ENCODE data around the gene GNS. TPM values are rescaled to one million over a fixed set of nuclear protein-coding genes. Genes with fewer than 3 reads are reported as not detected.

GNS gene
- total and polyA plus RNA-seq, 2 of the 13 experiments (the other 11 are each of a cell fraction or from before 2014, with no cell fraction given): 49.8 to 51.0 TPM

GRCh38 chr12:64716371-64716770 lies 42.8 kb downstream of the GNS start:
- intact Hi-C loops (cut with micrococcal nuclease; ENCODE audit: unreplicated experiment): no loop called here
- ChIA-PET CTCF (ENCODE audit: low intra/inter-chr PET ratio, low total read pairs) (no interaction called here), POLR2A (no interaction called here)
- no peak overlapping the region for H3K27ac ChIP-seq (ENCODE audit: extremely low read length, insufficient read depth, low read length)
- ATAC-seq (no peak), DNase-seq (ENCODE audit: low spot score) (no peak), FAIRE-seq (no peak)
- BruUV-seq (replicated peaks): no TSS peak
- peaks cover 8 to 51% of the 10 kb centered on the region in 2 experiments for H3K36me3 ChIP-seq (replicated peaks in 1 of 2; ENCODE audit: control insufficient read depth in 1 of 2, insufficient read depth in 2 of 2, low read length in 2 of 2)
- no peak overlapping the region for H3K4me2 ChIP-seq (ENCODE audit: low read depth, low read length)
- H3K4me3 ChIP-seq (replicated peaks in 1 of 3; ENCODE audit: insufficient read depth in 1 of 3, low read depth in 2 of 3, low read length in 3 of 3): no peak overlapping the region
- H3K9me3 ChIP-seq (ENCODE audit: low read length): no peaks in the 10 kb centered on the region
- no peaks in the 10 kb centered on the region for H3K79me2 ChIP-seq (ENCODE audit: insufficient read depth, low read length)
- H3K4me1 ChIP-seq (ENCODE audit: insufficient read depth, low read length): no peaks in the 10 kb centered on the region
- H3K9ac ChIP-seq (ENCODE audit: insufficient read depth, low read depth, low read length): no peak overlapping the region
- H2AFZ ChIP-seq (ENCODE audit: low read length): no peak overlapping the region
- H3K27me3 ChIP-seq (ENCODE audit: control insufficient read depth in 1 of 2, insufficient read depth in 2 of 2, low read length in 2 of 2): no peaks in the 10 kb centered on the region
- WGBS (ENCODE audit: low lambda C conversion rate): 89% methylated on average over 4 of the region's 4 CpGs
- H4K20me1 ChIP-seq (ENCODE audit: insufficient read depth, low read length): no peaks in the 10 kb centered on the region
- TF ChIP-seq MAFF (IDR thresholded peaks at IDR 0.05; ENCODE audit: low read depth, low read length): no peak
- no peak for TF ChIP-seq ZNF3 (CRISPR knock-in tag; IDR thresholded peaks at IDR 0.05)
- no peak for TF ChIP-seq TEAD3 (CRISPR knock-in tag; optimal IDR thresholded peaks at IDR 0.05; ENCODE audit: borderline replicate concordance)
- no peak for TF ChIP-seq HBP1 (CRISPR knock-in tag; IDR thresholded peaks at IDR 0.05; ENCODE audit: low read depth)
- in situ Hi-C loops (cut with HindIII; ENCODE audit: extremely low pct_ligation_motif_present, low pct_unique_long_range_greater_than_20kb): no loop called here

GRCh38 chr12:64714551-64714968 lies 44.6 kb downstream of the GNS start:
- no peak for ATAC-seq
- no peak overlapping the region for H2AFZ ChIP-seq (ENCODE audit: low read length)
- H3K27me3 ChIP-seq (ENCODE audit: control insufficient read depth in 1 of 2, insufficient read depth in 2 of 2, low read length in 2 of 2): no peaks in the 10 kb centered on the region
- in situ Hi-C loops (cut with HindIII; ENCODE audit: extremely low pct_ligation_motif_present, low pct_unique_long_range_greater_than_20kb) (no loop called here), intact Hi-C loops (cut with micrococcal nuclease; ENCODE audit: unreplicated experiment) (no loop called here)
- WGBS (ENCODE audit: low lambda C conversion rate): 95% methylated on average over 5 of the region's 5 CpGs
- H3K4me3 ChIP-seq (replicated peaks in 1 of 3; ENCODE audit: insufficient read depth in 1 of 3, low read depth in 2 of 3, low read length in 3 of 3): no peak overlapping the region
- CTCF ChIA-PET (ENCODE audit: low intra/inter-chr PET ratio, low total read pairs): no interaction called here
- DNase-seq (ENCODE audit: low spot score): no peak
- POLR2A ChIA-PET: no interaction called here
- peaks cover 8 to 36% of the 10 kb centered on the region in 2 experiments for H3K36me3 ChIP-seq (replicated peaks in 1 of 2; ENCODE audit: control insufficient read depth in 1 of 2, insufficient read depth in 2 of 2, low read length in 2 of 2)
- no peak overlapping the region for H3K9ac ChIP-seq (ENCODE audit: insufficient read depth, low read depth, low read length)
- no peak for FAIRE-seq
- H3K4me1 ChIP-seq (ENCODE audit: insufficient read depth, low read length): no peaks in the 10 kb centered on the region
- no peaks in the 10 kb centered on the region for H4K20me1 ChIP-seq (ENCODE audit: insufficient read depth, low read length)
- no peaks in the 10 kb centered on the region for H3K79me2 ChIP-seq (ENCODE audit: insufficient read depth, low read length)
- no peak overlapping the region for H3K27ac ChIP-seq (ENCODE audit: extremely low read length, insufficient read depth, low read length)
- no peak for TF ChIP-seq ZNF564 (CRISPR knock-in tag; IDR thresholded peaks at IDR 0.05)
- TF ChIP-seq RCOR2 (CRISPR knock-in tag; IDR thresholded peaks at IDR 0.05): no peak
- TF ChIP-seq, protein P1, sequence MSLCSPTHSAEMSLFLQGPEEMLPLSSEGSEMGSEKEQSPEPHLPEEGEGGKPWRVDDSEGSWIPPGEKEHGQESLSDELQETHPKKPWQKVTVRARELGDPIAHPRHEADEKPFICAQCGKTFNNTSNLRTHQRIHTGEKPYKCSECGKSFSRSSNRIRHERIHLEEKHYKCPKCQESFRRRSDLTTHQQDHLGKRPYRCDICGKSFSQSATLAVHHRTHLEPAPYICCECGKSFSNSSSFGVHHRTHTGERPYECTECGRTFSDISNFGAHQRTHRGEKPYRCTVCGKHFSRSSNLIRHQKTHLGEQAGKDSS (CRISPR knock-in tag; IDR thresholded peaks at IDR 0.05; ENCODE audit: borderline replicate concordance, low read depth): no peak
- TF ChIP-seq, protein P2, sequence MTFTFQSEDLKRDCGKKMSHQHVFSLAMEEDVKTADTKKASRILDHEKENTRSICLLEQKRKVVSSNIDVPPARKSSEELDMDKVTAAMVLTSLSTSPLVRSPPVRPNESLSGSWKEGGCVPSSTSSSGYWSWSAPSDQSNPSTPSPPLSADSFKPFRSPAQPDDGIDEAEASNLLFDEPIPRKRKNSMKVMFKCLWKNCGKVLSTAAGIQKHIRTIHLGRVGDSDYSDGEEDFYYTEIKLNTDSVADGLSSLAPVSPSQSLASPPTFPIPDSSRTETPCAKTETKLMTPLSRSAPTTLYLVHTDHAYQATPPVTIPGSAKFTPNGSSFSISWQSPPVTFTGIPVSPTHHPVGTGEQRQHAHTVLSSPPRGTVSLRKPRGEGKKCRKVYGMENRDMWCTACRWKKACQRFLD (CRISPR knock-in tag; IDR thresholded peaks at IDR 0.05; ENCODE audit: borderline replicate concordance): no peak
- TF ChIP-seq SOX6 (IDR thresholded peaks at IDR 0.05): no peak
- TF ChIP-seq SOX6 (CRISPR knock-in tag; IDR thresholded peaks at IDR 0.05): no peak
- TF ChIP-seq ZNF616 (CRISPR knock-in tag; IDR thresholded peaks at IDR 0.05; ENCODE audit: low read depth): no peak
- TF ChIP-seq ZNF703 (CRISPR knock-in tag; IDR thresholded peaks at IDR 0.05; ENCODE audit: borderline replicate concordance): no peak
- TF ChIP-seq CSRNP1 (CRISPR knock-in tag; IDR thresholded peaks at IDR 0.05): no peak
- TF ChIP-seq PITX1 (CRISPR knock-in tag; IDR thresholded peaks at IDR 0.05): no peak
- TF ChIP-seq ZNF260 (CRISPR knock-in tag; IDR thresholded peaks at IDR 0.05; ENCODE audit: borderline replicate concordance, low read depth): no peak
- no peaks in the 10 kb centered on the region for H3K9me3 ChIP-seq (ENCODE audit: low read length)
- no peak overlapping the region for H3K4me2 ChIP-seq (ENCODE audit: low read depth, low read length)
- no TSS peak for BruUV-seq (replicated peaks)

Measured in HepG2 (cell line).